NCI-H2029 treated with DMSO at 0.1 percent for 48 hours (cell line): ENCODE measurements around the gene SPINT2.

Source experiments
- DNase-seq: peaks from one replicate; lab custom pipeline; 2025; lab: John Stamatoyannopoulos, UW

SPINT2 gene

GRCh38 chr19:38267761-38268483, 3.5 kb downstream of the SPINT2 start:
- no peak for DNase-seq

GRCh38 chr19:38268539-38268938, 4.2 kb downstream of the SPINT2 start:
- no peak for DNase-seq

- DNase-seq: no peak
Measured at GRCh38 chr19:38270587-38271167, 6.3 kb downstream of the SPINT2 start.

GRCh38 chr19:38273499-38273898, 9.1 kb downstream of the SPINT2 start:
- DNase-seq: no peak

- DNase-seq: peak; percentile 65
Measured at GRCh38 chr19:38274739-38275138, 10.4 kb downstream of the SPINT2 start.

GRCh38 chr19:38276942-38277517, 12.7 kb downstream of the SPINT2 start:
- no peak for DNase-seq

GRCh38 chr19:38277549-38277948, 13.2 kb downstream of the SPINT2 start:
- DNase-seq: no peak

GRCh38 chr19:38277969-38278680, 13.8 kb downstream of the SPINT2 start:
- no peak for DNase-seq

GRCh38 chr19:38278751-38279150, 14.4 kb downstream of the SPINT2 start:
- DNase-seq: no peak

- DNase-seq: no peak
Measured at GRCh38 chr19:38280030-38280921, 15.9 kb downstream of the SPINT2 start.

GRCh38 chr19:38281811-38282566, 17.6 kb downstream of the SPINT2 start:
- peak; percentile 29 for DNase-seq

- no peak for DNase-seq
Measured at GRCh38 chr19:38283271-38283670, 18.9 kb downstream of the SPINT2 start.

- no peak for DNase-seq
Measured at GRCh38 chr19:38284422-38284821, 20.0 kb downstream of the SPINT2 start.

- no peak for DNase-seq
Measured at GRCh38 chr19:38285567-38285966, 21.2 kb downstream of the SPINT2 start.

- DNase-seq: no peak
Measured at GRCh38 chr19:38287604-38288003, 23.2 kb downstream of the SPINT2 start.

- no peak for DNase-seq
Measured at GRCh38 chr19:38288123-38288855, 23.9 kb downstream of the SPINT2 start.

GRCh38 chr19:38289955-38290354, 25.6 kb downstream of the SPINT2 start:
- DNase-seq: no peak

- DNase-seq: no peak
Measured at GRCh38 chr19:38290631-38291147, 26.3 kb downstream of the SPINT2 start.

GRCh38 chr19:38291855-38292254, 27.5 kb downstream of the SPINT2 start:
- DNase-seq: no peak

GRCh38 chr19:38293281-38293680, 28.9 kb downstream of the SPINT2 start:
- DNase-seq: no peak
